Endothelial cell of umbilical vein (primary cell): ENCODE results near the gene MRPL58. TPM values are rescaled to one million over a fixed set of nuclear protein-coding genes. Genes with fewer than 3 reads are reported as not detected.
"Not testable (repeated sequence)": the region's sequence is repeated elsewhere in the genome, so short reads cannot be mapped to it uniquely, and the experiment has no call there.

Experiments used
- BruUV-seq: library from RNA; stranded (reverse); fragments of 400-500 nt; replicated peaks from 2 replicates; lab custom pipeline; 2021; lab: Mats Ljungman, UMichigan
- CTCF ChIA-PET: fragments of 300-600, 350-600 bp; sonication (Branson Sonifier 250); formaldehyde crosslinking; loops from one replicate; lab custom pipeline; 2021; ENCODE audit warnings: antibody characterized with exemption, inconsistent platforms; lab: Charles Lee
- POLR2A ChIA-PET: fragments of 300-600, 350-600 bp; sonication (Branson Sonifier 250); formaldehyde crosslinking; loops from one replicate; lab custom pipeline; 2021; ENCODE audit warnings: antibody characterized with exemption, inconsistent platforms; lab: Charles Lee
- DNase-seq: peaks from one replicate; pipeline ENCODE4 v3.0.0-alpha.2; 2011; ENCODE audit warnings: low read depth, low spot score
- FAIRE-seq: peaks from 2 replicates; lab custom pipeline; 2011; peaks lifted over from hg19 to GRCh38; lab: Jason Lieb, UNC
- H2AFZ ChIP-seq: 2 replicates; pipeline ENCODE4 v1.6.0; 2012; ENCODE audit warnings: low read depth, low read length, control low read depth, inconsistent platforms
- H3K27ac ChIP-seq: 2 replicates; pipeline ENCODE4 v1.5.1; 2011; ENCODE audit warnings: low read depth, mild to moderate bottlenecking, control low read depth, low read length, moderate library complexity; ENCODE audit not compliant: insufficient read depth
- H3K27me3 ChIP-seq, 2 experiments: 2 replicates each; pipeline versions ENCODE4 v1.6.0 to v1.6.1; 2011; ENCODE audit warnings: low read length in 2 of 2, mixed read lengths in 1 of 2; ENCODE audit not compliant: control insufficient read depth in 2 of 2, insufficient read depth in 2 of 2
- H3K36me3 ChIP-seq, 2 experiments: 2 replicates in 1 of 2; 3 replicates in 1 of 2; pipeline ENCODE4 v1.5.1; 2011; ENCODE audit warnings: low read length in 2 of 2, mild to moderate bottlenecking in 1 of 2, moderate library complexity in 1 of 2; ENCODE audit not compliant: control insufficient read depth in 2 of 2, insufficient read depth in 2 of 2; ENCODE audit errors: extremely low read depth in 1 of 2
- H3K4me1 ChIP-seq: 3 replicates; pipeline ENCODE4 v1.5.1; 2011; ENCODE audit warnings: mild to moderate bottlenecking, low read length; ENCODE audit not compliant: control insufficient read depth, insufficient read depth; ENCODE audit errors: extremely low read depth
- H3K4me2 ChIP-seq: 2 replicates; pipeline ENCODE4 v1.6.1; 2011; ENCODE audit warnings: low read length, control low read depth, mixed read lengths; ENCODE audit not compliant: insufficient read depth
- H3K4me3 ChIP-seq, 3 experiments: fragments of 200-600 bp in 1 of 3; sonication (generic), shearing (Covaris generic) in 1 of 3; replicated peaks in 1 of 3; 2 replicates each; pipeline ENCODE4 v1.5.1; 2011 to 2016; ENCODE audit warnings: control low read depth in 3 of 3, low read length in 3 of 3, mild to moderate bottlenecking in 2 of 3, inconsistent platforms in 1 of 3, low read depth in 1 of 3, moderate library complexity in 1 of 3; ENCODE audit not compliant: insufficient read depth in 1 of 3
- H3K79me2 ChIP-seq: 2 replicates; pipeline ENCODE4 v1.6.0; 2012; ENCODE audit warnings: low read length, inconsistent platforms; ENCODE audit not compliant: control insufficient read depth, insufficient read depth
- H3K9ac ChIP-seq: replicated peaks from 2 replicates; pipeline ENCODE3; 2011; ENCODE audit warnings: low read length, control low read depth; ENCODE audit not compliant: insufficient read depth; ENCODE audit errors: extremely low read depth
- H3K9me1 ChIP-seq: replicated peaks from 3 replicates; pipeline ENCODE4 v1.6.0; 2011; ENCODE audit warnings: mild to moderate bottlenecking, low read length; ENCODE audit not compliant: control insufficient read depth, insufficient read depth; ENCODE audit errors: extremely low read depth
- H3K9me3 ChIP-seq: replicated peaks from 2 replicates; pipeline ENCODE4 v1.5.1; 2012; ENCODE audit warnings: low read length, inconsistent platforms; ENCODE audit not compliant: control insufficient read depth, insufficient read depth
- H4K20me1 ChIP-seq: replicated peaks from 2 replicates; pipeline ENCODE3; 2011; ENCODE audit warnings: mild to moderate bottlenecking, low read length; ENCODE audit not compliant: control insufficient read depth, insufficient read depth; ENCODE audit errors: extremely low read depth
- CTCF ChIP-seq, 2 donors: IDR thresholded peaks; 1 replicate in 1 of 2; 2 replicates in 1 of 2; pipeline ENCODE4 v1.5.1; 2011; ENCODE audit warnings: low read length in 2 of 2, mild to moderate bottlenecking in 2 of 2, moderate library complexity in 2 of 2, control low read depth in 1 of 2, inconsistent platforms in 1 of 2, low read depth in 1 of 2; ENCODE audit not compliant: insufficient read depth in 1 of 2; ENCODE audit errors: extremely low read depth in 1 of 2
- EZH2 ChIP-seq: IDR thresholded peaks from 2 replicates; pipeline ENCODE4 v1.6.1; 2012; ENCODE audit warnings: borderline replicate concordance, low read depth, mild to moderate bottlenecking, moderate library complexity, low read length, inconsistent platforms; ENCODE audit not compliant: severe bottlenecking
- FOS ChIP-seq: IDR thresholded peaks from 2 replicates; pipeline ENCODE4 v1.6.1; 2011; ENCODE audit warnings: mild to moderate bottlenecking, low read length, moderate library complexity, borderline replicate concordance; ENCODE audit not compliant: insufficient read depth
- GATA2 ChIP-seq: IDR thresholded peaks from 2 replicates; pipeline ENCODE4 v1.7.0; 2011; ENCODE audit warnings: low read depth, mild to moderate bottlenecking, moderate library complexity, mixed read lengths, low read length; ENCODE audit not compliant: insufficient read length, insufficient read depth
- JUN ChIP-seq: IDR thresholded peaks from 2 replicates; pipeline ENCODE4 v1.6.1; 2011; ENCODE audit warnings: borderline replicate concordance, low read depth; ENCODE audit not compliant: insufficient read length, insufficient read depth
- MAX ChIP-seq: IDR thresholded peaks from 2 replicates; pipeline ENCODE4 v1.6.1; 2011; ENCODE audit not compliant: insufficient read depth, insufficient read length
- MYC ChIP-seq: IDR thresholded peaks from one replicate; pipeline ENCODE4 v1.6.1; 2011; ENCODE audit warnings: mild to moderate bottlenecking, low read depth, low read length
- POLR2A ChIP-seq: IDR thresholded peaks from 2 replicates; pipeline ENCODE4 v1.6.1; 2012; ENCODE audit warnings: low read depth, mild to moderate bottlenecking, control low read depth, low read length
- POLR2AphosphoS5 ChIP-seq: IDR thresholded peaks from 2 replicates; pipeline ENCODE4 v1.6.1; 2012; ENCODE audit warnings: low read depth, mild to moderate bottlenecking, control low read depth, low read length, moderate library complexity; ENCODE audit not compliant: insufficient read depth
- dilution Hi-C: fragments of 300-500 bp; cut with MboI; formaldehyde crosslinking; loops from one replicate; pipeline ENCODE4 v1.15.0; 2019; ENCODE audit warnings: low sequenced_read_pairs; ENCODE audit not compliant: extremely low pct_ligation_motif_present
- intact Hi-C: fragments of 100-400 bp; cut with micrococcal nuclease; formaldehyde crosslinking; loops from one replicate; pipeline ENCODE4 v1.10.0; 2022
- polyA plus RNA-seq, 4 experiments: library from polyadenylated mRNA; depleted of rRNA in 3 of 4; stranded (reverse) in 3 of 4; unstranded in 1 of 4; fragments of >200 nt; gene quantifications; 2 replicates each; pipeline versions ENCODE4 v1.2.1 to v1.2.3, GENCODE V29; 2011 to 2012; ENCODE audit warnings: missing spikeins in 1 of 4
- total RNA-seq: library from RNA; stranded (reverse); gene quantifications from 2 replicates; pipeline ENCODE4 v1.2.3, GENCODE V29; 2021

The MRPL58 gene
- total and polyA plus RNA-seq, 2 donors (not counting 3 experiments of a cell fraction or from before 2014, with no cell fraction given) = 38.0 to 43.7 TPM

GRCh38 chr17:75041656-75042280 is 29.3 kb downstream of the MRPL58 start:
- H3K4me2 ChIP-seq = no peak overlapping the region
- H3K79me2 ChIP-seq = no peaks in the 10 kb centered on the region
- no peaks in the 10 kb centered on the region for H3K27me3 ChIP-seq
- no peak overlapping the region for H3K4me3 ChIP-seq
- H3K9me1 ChIP-seq = no peaks in the 10 kb centered on the region
- ChIA-PET CTCF (interaction anchor here (1.1 to 1.2 kb wide), 2 partner anchors 64 to 80 kb away, joined by 3 read pairs; no protein-coding TSS in a partner anchor), POLR2A (interaction anchor here (0.6 kb wide), 1 partner anchor 29 kb away, joined by 4 read pairs; no protein-coding TSS in a partner anchor)
- H4K20me1 ChIP-seq = no peaks in the 10 kb centered on the region
- dilution Hi-C loops (no loop called here), intact Hi-C loops (loop anchor here (10.0 kb wide), 1 partner anchor 473 kb away; the partner anchor contains the start of genes CASKIN2 and TSEN54)
- H3K4me1 ChIP-seq = no peaks in the 10 kb centered on the region
- no TSS peak for BruUV-seq
- no peak overlapping the region for H2AFZ ChIP-seq
- H3K9me3 ChIP-seq = no peaks in the 10 kb centered on the region
- FAIRE-seq (no peak), DNase-seq (no peak)
- TF ChIP-seq FOS (no peak), MAX (no peak), CTCF (IDR thresholded peaks at IDR 0.05; ENCODE audit: extremely low read depth in 1 of 2, insufficient read depth in 1 of 2, low read depth in 1 of 2, low read length in 2 of 2) (no peak), JUN (no peak), EZH2 (no peak), MYC (no peak), POLR2A (no peak), GATA2 (no peak), POLR2AphosphoS5 (no peak)
- H3K36me3 ChIP-seq = peaks cover 0 to 9% of the 10 kb centered on the region in 2 experiments
- H3K27ac ChIP-seq = no peak overlapping the region
- H3K9ac ChIP-seq = no peak overlapping the region

- H3K9ac ChIP-seq, BruUV-seq, H3K79me2 ChIP-seq, H4K20me1 ChIP-seq, H3K4me2 ChIP-seq, POLR2A ChIA-PET, H3K9me3 ChIP-seq, dilution Hi-C loops, H3K36me3 ChIP-seq, H3K9me1 ChIP-seq, FAIRE-seq, DNase-seq, H3K27me3 ChIP-seq, H3K4me3 ChIP-seq, H2AFZ ChIP-seq, H3K27ac ChIP-seq: not testable (repeated sequence)
- intact Hi-C loops = loop anchor here (10.0 kb wide), 1 partner anchor 471 kb away; the partner anchor contains the start of genes CASKIN2 and TSEN54
- CTCF ChIA-PET = interaction anchor here (0.7 kb wide), 1 partner anchor 11 kb away, joined by 3 read pairs; no protein-coding TSS in a partner anchor
- peaks cover 12% of the 10 kb centered on the region for H3K4me1 ChIP-seq
Observed at GRCh38 chr17:75043789-75044188, 31.3 kb downstream of the MRPL58 start.
